LNCaP clone FGC (cell line): ENCODE results near the gene S100P.
A peak's percentile ranks its signal among the peaks of the same experiment; 100 is the strongest.

Experiments
- DNase-seq: peaks from one replicate; pipeline ENCODE4 v3.0.0-alpha.2; 2011; ENCODE audit warnings: low read depth
- H3K4me3 ChIP-seq: 2 replicates; pipeline ENCODE4 v1.5.1; 2011; ENCODE audit warnings: mild to moderate bottlenecking, low read depth, low read length, control low read depth
- CTCF ChIP-seq: IDR thresholded peaks from 2 replicates; pipeline ENCODE4 v1.5.1; 2012; ENCODE audit warnings: mild to moderate bottlenecking; ENCODE audit not compliant: control insufficient read depth, insufficient read depth; ENCODE audit errors: extremely low read depth

S100P gene

GRCh38 chr4:6709230-6710114 is 15.8 kb downstream of the S100P start, which contains the start of gene MRFAP1L1:
MRFAP1L1 (minus strand) TSS chr4:6709865; CDS start chr4:6709629, 236 bp downstream.
- no peak for TF ChIP-seq CTCF
- H3K4me3 ChIP-seq, result peak within 1 kb of the TSS; percentile 89
- DNase-seq, result peak; percentile 92

GRCh38 chr4:6710282-6710681 is 16.6 kb downstream of the S100P start:
- H3K4me3 ChIP-seq, result peak overlapping the region; percentile 89
- TF ChIP-seq CTCF, result no peak
- DNase-seq, result no peak

GRCh38 chr4:6710996-6711395 is 17.3 kb downstream of the S100P start:
- no peak for TF ChIP-seq CTCF
- DNase-seq, result no peak
- no peak overlapping the region for H3K4me3 ChIP-seq

- DNase-seq, result no peak
Measured at GRCh38 chr4:6714954-6715353, 21.3 kb downstream of the S100P start.

GRCh38 chr4:6715704-6716017 is 22.0 kb downstream of the S100P start:
- DNase-seq, result no peak
- no peak for TF ChIP-seq CTCF
- peak overlapping the region; percentile 84 for H3K4me3 ChIP-seq

More at GRCh38 chr4:6714954-6715353, 21.3 kb downstream of the S100P start:
- no peak overlapping the region for H3K4me3 ChIP-seq
- TF ChIP-seq CTCF, result no peak

GRCh38 chr4:6716018-6716911 is 22.6 kb downstream of the S100P start, which contains the start of gene BLOC1S4:
BLOC1S4 (plus strand) TSS chr4:6716174; CDS start chr4:6716210, 36 bp downstream.
- peak within 1 kb of the TSS; percentile 84 for H3K4me3 ChIP-seq
- TF ChIP-seq CTCF, result no peak
- peak; percentile 77 for DNase-seq
